ENCODE results near the gene CLK3.

DNA sequence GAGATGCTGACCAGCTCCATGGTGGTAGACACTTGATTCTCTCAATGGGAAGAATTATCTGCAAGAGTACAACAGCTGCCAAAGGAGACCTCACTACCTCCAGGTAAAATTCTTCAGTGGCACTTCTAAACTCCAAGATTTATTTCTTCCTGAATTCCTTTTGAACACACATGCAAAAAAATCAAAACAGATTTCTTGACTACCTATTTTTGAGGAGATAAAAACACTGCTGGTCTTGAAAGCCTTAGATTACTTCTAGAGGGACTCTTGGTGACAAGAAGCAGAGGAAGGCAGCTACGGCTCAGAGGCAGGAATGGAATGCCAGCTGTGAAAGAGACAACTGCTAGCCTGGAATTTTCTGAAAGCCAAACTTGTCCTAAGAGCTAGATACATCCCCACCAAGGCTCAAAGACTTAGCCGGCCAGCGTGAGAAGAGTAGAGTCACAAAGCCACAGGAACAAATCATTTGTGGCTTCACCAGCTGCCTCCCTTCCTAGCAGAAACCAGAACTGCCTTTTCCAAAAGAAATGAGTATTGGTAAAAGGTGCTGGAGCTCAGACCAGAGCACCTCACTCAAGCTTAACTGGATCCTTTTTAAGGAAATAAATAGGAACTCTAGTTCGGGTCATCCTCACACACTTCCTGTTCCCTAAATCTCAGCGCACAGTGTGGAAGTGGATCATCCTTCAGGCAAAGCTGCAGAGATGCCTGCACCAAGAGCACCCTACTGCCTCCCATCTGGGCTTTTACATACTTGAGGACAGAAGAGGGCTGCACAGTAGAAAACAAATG lies 32.6 kb downstream of the CLK3 start:
- TF ChIP-seq, protein P1, sequence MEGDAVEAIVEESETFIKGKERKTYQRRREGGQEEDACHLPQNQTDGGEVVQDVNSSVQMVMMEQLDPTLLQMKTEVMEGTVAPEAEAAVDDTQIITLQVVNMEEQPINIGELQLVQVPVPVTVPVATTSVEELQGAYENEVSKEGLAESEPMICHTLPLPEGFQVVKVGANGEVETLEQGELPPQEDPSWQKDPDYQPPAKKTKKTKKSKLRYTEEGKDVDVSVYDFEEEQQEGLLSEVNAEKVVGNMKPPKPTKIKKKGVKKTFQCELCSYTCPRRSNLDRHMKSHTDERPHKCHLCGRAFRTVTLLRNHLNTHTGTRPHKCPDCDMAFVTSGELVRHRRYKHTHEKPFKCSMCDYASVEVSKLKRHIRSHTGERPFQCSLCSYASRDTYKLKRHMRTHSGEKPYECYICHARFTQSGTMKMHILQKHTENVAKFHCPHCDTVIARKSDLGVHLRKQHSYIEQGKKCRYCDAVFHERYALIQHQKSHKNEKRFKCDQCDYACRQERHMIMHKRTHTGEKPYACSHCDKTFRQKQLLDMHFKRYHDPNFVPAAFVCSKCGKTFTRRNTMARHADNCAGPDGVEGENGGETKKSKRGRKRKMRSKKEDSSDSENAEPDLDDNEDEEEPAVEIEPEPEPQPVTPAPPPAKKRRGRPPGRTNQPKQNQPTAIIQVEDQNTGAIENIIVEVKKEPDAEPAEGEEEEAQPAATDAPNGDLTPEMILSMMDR (IDR thresholded peaks at IDR 0.05): no peak
- no peak for TF ChIP-seq MEF2A (IDR thresholded peaks at IDR 0.05; ENCODE audit: borderline replicate concordance, low read depth)
- no peak for TF ChIP-seq RAD21 (IDR thresholded peaks at IDR 0.05; ENCODE audit: low read length)
- TF ChIP-seq POLR2AphosphoS5 (IDR thresholded peaks at IDR 0.05; ENCODE audit: low read depth, low read length): no peak

All from SK-N-SH (cell line).